ENCODE data around the gene IRAK3.

IRAK3 gene

DNA sequence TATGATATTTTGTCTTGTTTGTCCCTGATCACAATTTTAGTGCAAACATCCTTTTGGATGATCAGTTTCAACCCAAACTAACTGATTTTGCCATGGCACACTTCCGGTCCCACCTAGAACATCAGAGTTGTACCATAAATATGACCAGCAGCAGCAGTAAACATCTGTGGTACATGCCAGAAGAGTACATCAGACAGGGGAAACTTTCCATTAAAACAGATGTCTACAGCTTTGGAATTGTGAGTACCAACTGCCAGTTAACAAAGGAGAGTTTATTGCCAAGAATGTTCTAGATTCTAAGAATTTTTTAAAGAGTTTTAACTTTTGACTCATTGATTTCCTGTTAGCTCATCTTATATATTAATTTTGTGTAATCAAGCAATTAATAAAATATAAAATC is 55.4 kb downstream of the IRAK3 start:
- no peak for TF ChIP-seq CTCF (IDR thresholded peaks at IDR 0.05; ENCODE audit: insufficient read depth, missing control alignments)
- DNase-seq (ENCODE audit: insufficient read length, low spot score) (no peak), FAIRE-seq (no peak)

DNA sequence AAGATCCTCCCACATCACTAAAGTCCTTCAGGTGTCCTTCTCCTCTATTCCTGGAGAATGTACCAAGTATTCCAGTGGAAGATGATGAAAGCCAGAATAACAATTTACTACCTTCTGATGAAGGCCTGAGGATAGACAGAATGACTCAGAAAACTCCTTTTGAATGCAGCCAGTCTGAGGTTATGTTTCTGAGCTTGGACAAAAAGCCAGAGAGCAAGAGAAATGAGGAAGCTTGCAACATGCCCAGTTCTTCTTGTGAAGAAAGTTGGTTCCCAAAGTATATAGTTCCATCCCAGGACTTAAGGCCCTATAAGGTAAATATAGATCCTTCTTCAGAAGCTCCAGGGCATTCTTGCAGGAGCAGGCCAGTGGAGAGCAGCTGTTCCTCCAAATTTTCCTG is 58.7 kb downstream of the IRAK3 start:
- DNase-seq (ENCODE audit: insufficient read length, low spot score) (no peak), FAIRE-seq (no peak)
- no peak for TF ChIP-seq CTCF (IDR thresholded peaks at IDR 0.05; ENCODE audit: insufficient read depth, missing control alignments)

- FAIRE-seq: peak; percentile 25
- no peak for TF ChIP-seq CTCF (IDR thresholded peaks at IDR 0.05; ENCODE audit: insufficient read depth, missing control alignments)
- no peak for DNase-seq (ENCODE audit: insufficient read length, low spot score)
Measured at GRCh38 chr12:66251049-66251448, 62.0 kb downstream of the IRAK3 start.

GRCh38 chr12:66252771-66253170 is 63.8 kb downstream of the IRAK3 start:
- no peak for TF ChIP-seq CTCF (IDR thresholded peaks at IDR 0.05; ENCODE audit: insufficient read depth, missing control alignments)
- no peak for DNase-seq (ENCODE audit: insufficient read length, low spot score)
- no peak for FAIRE-seq

DNA sequence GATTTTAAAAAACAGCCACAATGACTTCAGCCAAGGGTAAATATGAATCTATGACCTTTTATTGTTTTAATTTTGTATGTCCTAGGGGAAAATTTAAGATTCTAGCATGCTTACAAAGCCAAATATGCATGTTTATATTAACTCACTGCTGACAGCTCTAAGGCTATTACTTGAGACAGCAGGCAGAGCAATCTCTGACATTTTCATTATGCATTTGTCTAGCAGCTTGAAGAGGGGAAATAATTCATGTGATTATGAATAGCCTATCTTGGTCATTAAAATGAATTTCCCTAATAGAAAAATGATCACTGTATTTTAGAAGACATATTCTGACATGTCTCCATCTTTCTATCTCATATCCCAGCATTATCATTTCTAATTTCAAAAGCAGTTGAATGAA is 66.7 kb downstream of the IRAK3 start:
- TF ChIP-seq CTCF (IDR thresholded peaks at IDR 0.05; ENCODE audit: insufficient read depth, missing control alignments): no peak
- no peak for DNase-seq (ENCODE audit: insufficient read length, low spot score)
- FAIRE-seq: no peak

DNA sequence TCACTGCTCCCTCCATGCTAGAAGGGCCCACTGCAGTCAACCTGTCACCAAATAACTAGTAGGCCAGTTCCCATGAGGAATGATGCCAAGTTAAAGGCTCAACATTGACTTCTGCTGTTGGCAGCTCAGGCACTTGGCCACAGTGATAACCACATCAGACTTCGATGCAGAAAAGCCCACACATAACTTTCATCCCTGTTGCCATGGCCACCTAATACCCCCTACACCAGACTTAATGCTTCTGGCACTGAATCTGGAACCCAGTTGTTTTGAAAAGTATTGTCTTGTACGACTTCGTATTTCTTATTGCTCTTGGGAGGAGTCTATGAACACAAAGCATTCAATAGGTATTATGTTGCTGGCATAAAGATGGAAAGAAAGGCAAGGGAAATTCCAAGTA is 69.0 kb downstream of the IRAK3 start:
- FAIRE-seq: no peak
- no peak for DNase-seq (ENCODE audit: insufficient read length, low spot score)
- no peak for TF ChIP-seq CTCF (IDR thresholded peaks at IDR 0.05; ENCODE audit: insufficient read depth, missing control alignments)

GRCh38 chr12:66262737-66263136 is 73.7 kb downstream of the IRAK3 start:
- no peak for FAIRE-seq
- DNase-seq (ENCODE audit: insufficient read length, low spot score): no peak
- no peak for TF ChIP-seq CTCF (IDR thresholded peaks at IDR 0.05; ENCODE audit: insufficient read depth, missing control alignments)

All from D721Med (cell line).